Activated effector memory CD4-positive, alpha-beta T cell treated with anti-CD3 and anti-CD28 coated beads, Interleukin-2, amount 50 U/mL, for 16 hours (primary cell): ENCODE measurements around the gene NDOR1.
A peak's percentile ranks its signal among the peaks of the same experiment; 100 is the strongest.

Experiments used
- DNase-seq: peaks from one replicate; pipeline ENCODE4 v3.0.0-alpha.2; 2020

The NDOR1 gene

DNA sequence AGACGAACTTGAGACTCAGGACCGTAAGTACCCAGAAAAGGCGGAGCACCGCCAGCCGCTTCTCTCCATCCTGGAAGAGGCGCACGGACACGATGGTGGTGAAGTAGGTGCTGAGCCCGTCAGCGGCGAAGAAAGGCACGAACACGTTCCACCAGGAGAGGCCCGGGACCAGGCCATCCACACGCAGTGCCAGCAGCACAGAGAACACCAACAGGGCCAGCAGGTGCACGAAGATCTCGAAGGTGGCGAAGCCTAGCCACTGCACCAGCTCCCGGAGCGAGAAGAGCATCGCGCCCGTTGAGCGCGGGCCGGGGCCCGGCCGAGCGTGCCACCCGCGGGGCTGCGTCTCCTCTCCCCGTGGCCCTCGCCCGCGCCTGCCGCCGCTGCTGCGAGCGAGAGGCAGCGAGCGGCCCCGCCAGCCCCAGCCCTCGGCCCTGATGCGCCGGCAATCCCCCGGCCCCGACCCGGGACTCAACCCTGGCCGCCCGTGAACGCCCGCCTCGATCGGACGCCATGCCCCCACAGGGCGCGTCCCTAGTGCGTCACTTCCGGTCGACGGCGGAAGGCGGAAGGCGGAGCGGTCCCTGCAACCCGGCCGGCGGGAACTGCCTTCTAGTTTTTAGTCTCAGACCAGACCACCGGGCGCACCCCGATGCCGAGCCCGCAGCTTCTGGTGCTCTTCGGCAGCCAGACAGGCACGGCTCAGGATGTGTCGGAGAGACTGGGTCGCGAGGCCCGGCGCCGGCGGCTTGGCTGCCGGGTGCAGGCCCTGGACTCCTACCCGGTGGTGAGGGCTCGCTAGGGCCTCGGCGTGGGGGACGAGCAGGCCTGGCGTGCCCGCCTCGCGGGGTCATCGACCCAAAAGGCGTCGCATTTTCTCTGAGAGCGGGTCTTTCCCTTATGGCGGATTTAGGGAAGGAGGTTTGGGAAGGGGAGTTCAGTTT, at the start of gene NDOR1, which contains the start of gene TMEM203:
Gene NDOR1 (plus strand): TSS at position 575 of the 944 bp plus-strand sequence. CDS start 78 bp downstream, at position 653.
Gene TMEM203 (minus strand): TSS at position 523 of the 944 bp plus-strand sequence. CDS start 234 bp downstream, at position 289.
- peak; percentile 98 for DNase-seq

DNA sequence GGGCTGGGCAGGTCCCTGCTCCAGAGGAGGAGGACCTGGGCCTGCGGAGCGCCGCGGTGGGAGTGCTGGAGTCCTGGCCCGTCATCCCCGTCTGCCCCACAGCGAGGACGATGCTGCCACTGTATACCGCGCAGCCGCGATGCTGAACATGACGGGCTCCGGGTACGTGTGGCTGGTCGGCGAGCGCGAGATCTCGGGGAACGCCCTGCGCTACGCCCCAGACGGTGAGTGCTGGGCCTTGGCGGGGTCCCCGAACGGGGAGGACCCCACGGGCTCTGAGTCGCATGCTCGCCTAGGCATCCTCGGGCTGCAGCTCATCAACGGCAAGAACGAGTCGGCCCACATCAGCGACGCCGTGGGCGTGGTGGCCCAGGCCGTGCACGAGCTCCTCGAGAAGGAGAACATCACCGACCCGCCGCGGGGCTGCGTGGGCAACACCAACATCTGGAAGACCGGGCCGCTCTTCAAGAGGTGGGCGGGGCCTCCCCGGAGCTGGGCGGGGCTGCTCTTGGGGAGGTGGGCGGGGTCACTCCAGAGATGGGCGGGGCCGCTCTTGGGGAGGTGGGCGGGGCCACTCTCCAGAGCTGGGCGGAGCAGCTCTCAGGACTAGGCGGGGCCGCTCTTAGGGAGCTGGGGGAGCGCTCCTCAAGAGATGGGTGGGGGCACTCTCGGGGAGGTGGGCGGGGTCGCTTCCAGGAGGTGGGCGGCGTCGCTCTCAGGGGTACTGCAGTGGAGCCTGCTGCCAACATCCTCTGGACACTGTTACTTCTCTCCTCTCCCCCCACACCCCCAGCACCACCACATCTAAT, 48.7 kb upstream of the NDOR1 start:
- DNase-seq, result peak; percentile 88

DNA sequence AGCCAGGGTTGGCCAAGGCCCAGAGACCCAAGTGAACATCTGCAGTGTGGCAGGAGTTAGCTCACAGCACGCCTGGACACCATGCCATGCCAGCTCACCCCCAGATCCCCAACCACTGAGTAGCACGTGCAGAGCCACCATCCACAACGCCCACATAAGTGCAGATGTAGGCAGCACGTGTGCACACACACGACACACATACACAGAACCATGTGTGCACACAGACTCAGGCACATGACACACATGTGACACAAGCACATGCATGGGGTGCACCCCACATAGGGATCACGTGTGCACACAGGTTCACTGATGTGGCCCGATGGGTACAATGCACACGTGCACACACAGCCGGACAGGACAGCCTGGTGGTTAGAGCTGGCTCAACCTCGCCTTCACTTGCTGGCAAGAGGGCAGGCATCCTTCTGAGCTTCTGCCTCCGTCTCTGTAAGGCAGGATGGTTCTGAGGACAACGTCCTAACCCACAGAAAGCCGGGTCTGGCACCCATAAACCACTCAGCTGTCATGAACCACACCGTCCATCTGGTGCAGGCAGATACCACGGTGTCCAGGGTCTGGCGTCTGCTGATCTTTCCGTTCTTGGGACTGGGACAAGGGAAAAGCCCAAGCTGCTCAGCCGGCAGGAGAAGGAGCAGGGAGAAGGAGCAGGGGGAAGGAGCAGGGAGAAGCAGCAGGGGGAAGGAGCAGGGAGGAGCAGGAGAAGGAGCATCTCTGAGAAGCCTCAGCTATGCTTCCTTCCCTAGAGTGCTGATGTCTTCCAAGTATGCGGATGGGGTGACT, 47.7 kb upstream of the NDOR1 start:
- DNase-seq, result no peak

DNA sequence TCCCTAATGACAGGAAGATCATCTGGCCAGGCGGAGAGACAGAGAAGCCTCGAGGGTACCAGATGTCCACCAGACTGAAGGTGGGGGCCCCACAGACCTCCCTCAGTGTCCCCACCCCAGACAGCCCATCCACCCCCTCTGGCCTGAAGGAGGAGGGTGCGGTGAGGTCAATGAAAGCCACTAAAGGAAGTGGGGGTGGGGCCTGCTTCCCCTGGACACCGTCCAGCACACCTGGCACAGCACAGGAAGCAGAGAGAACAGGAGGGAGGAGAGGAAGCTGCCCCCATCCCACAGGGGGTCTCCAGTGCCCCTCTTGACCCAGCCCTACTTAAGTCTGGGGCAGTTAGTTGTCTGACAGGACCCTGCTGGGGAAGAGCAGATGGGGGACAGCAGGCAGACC, 46.9 kb upstream of the NDOR1 start:
- no peak for DNase-seq

DNA sequence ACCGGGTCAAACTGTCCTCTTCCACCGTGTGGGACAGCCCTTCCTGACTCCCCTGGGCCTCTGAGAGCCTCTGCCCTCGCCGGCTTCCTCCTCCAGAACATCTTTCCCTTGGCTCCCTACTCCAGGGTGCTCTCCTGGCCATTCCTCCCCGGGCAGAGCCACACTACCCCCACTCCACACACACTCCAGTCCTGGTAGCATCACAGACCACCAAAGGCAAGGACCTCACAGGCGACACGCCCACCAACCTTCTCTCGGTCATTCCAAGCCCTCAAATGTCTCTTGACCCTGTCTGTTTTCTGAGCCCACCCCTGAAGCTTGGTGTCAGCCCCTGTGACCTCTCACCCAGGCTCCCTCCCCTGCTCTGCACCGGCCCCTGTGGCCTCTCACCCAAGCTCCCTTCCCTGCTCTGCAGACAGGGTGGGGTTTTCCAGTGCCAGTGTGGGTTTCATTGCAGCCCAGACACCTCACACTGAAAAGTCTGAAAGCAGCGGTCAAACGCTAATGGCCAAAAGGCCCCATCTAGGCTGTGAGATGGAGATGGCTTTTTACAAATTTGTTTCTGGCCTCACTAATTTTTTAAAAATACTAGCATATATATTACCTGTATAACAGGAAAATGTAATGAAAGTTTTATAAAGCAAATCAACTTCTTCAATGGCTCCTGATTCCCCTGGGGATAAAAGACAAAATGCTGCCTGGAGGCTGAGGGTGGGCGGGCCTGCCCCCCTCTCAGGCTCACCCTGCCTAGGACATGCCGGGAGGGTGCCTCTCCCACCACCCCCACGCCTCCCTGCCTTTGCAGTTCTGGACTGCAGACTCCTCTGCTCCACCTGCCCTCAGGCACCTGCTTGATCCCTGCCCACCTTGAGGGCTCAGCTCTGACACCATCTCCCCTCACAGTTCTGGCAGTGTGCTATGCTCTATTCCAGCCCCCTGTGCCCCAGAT, 46.1 kb upstream of the NDOR1 start:
- DNase-seq, result no peak

DNA sequence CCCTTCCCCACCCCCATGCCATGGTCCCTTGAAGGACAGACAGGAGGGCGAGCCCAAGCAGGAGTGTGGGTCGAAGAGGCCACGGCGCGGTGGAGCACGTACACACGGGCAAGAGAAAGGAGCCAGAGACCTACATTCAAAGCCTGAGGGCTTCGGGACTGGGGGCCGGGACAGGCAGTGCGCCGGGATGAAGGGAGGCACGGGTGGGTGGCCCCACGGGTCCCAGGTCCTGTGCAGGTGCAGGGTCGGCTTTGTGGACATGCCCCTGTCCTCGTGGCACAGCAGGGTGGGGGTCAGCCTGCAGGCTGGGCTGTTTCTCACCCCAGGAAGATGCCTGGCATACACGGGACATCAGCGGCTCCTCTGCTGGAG, 45.5 kb upstream of the NDOR1 start:
- no peak for DNase-seq

DNA sequence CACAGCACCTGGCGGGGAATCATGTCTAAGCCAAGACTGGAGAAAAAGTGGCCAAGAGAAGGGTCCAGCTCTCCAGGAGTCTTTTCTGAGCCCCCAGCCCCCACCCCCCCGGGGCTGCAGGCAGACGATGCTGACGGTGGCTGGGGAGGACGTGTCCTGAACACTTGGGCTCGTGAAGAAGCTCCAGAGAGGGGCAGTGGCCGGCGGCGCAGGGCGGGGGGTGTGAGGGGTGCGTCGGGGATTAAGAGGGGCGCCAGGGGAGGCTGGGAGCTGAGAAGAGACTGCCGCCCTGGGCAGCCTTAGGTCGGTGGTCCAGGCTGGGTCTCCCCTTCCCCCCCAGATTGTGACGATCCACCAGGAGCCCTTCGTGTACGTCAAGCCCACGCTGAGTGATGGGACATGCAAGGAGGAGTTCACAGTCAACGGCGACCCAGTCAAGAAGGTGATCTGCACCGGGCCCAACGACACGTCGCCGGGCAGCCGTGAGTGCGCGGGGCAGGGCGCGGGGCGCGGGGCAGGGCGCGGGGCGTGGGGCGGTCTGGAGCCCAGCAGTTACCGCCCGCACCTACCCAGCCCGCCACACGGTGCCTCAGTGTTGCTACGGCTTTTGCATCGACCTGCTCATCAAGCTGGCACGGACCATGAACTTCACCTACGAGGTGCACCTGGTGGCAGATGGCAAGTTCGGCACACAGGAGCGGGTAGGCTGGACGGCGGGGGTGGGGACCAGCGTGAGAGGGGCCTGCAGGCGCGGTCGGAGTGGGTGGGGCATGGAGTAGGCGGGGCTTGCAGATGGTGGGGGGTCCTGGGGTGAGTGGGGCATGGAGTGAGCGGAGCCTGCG, 44.6 kb upstream of the NDOR1 start:
- no peak for DNase-seq

DNA sequence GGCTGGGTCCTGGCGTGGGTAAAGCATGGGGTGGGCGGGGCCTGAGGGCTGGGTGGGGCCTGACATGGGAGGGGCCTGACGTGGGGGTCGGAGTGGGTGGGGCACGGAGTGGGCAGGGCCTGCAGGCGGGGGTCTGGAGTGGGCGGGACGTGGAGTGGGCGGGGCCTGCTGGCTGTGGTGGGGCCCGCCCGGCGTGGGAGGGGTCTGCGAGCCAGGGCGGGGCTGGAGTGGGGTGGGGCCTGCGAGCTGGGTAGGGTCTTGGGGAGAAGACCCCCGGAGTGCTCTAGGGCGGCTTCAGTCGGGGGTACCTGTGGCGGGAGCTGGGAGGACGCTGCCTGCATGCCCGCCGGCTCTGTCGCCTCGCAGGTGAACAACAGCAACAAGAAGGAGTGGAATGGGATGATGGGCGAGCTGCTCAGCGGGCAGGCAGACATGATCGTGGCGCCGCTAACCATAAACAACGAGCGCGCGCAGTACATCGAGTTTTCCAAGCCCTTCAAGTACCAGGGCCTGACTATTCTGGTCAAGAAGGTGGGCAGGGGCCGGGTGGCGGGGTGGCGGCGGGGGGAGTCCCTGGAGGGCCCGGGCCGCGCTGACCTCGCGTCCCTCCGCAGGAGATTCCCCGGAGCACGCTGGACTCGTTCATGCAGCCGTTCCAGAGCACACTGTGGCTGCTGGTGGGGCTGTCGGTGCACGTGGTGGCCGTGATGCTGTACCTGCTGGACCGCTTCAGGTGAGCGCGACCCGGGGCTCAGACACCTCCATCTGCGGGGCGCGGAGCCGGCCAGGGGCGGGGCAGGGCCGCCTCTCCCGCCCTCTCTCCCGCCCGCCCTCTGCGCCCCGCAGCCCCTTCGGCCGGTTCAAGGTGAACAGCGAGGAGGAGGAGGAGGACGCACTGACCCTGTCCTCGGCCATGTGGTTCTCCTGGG, 43.7 kb upstream of the NDOR1 start:
- no peak for DNase-seq

DNA sequence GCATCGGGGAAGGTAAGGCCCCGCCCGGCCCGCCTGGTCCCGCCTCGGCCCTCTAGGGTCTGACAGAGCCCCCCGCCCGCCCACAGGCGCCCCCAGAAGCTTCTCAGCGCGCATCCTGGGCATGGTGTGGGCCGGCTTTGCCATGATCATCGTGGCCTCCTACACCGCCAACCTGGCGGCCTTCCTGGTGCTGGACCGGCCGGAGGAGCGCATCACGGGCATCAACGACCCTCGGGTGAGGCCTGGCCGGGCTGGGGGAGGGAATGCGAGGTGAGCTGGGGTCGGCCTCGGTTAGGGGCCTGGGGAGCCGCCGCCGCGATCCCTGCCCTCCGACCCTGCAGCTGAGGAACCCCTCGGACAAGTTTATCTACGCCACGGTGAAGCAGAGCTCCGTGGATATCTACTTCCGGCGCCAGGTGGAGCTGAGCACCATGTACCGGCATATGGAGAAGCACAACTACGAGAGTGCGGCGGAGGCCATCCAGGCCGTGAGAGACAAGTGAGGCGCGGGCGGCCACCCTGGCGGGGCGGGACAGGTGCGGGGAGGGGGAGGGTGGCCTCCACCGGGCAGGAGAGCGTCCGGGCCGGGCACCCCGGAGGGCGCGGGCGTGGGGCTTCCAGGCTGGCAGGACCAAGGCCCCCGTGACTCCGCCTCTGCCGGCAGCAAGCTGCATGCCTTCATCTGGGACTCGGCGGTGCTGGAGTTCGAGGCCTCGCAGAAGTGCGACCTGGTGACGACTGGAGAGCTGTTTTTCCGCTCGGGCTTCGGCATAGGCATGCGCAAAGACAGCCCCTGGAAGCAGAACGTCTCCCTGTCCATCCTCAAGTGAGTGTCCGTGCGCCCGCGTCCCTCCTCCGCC, 42.8 kb upstream of the NDOR1 start:
- DNase-seq, result no peak

DNA sequence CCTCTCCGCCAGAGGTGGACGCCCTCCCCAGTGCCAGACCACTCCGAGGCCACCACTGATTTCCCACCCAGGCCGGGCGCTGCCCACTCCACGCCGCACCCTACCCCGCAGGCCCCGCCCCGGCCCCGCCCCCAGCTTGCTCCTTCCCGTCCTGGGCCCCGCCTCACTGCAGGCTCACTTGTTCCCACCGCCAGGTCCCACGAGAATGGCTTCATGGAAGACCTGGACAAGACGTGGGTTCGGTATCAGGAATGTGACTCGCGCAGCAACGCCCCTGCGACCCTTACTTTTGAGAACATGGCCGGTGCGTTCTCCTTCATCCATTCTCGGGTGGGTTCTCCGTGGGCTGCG, 42.2 kb upstream of the NDOR1 start:
- DNase-seq, result no peak

DNA sequence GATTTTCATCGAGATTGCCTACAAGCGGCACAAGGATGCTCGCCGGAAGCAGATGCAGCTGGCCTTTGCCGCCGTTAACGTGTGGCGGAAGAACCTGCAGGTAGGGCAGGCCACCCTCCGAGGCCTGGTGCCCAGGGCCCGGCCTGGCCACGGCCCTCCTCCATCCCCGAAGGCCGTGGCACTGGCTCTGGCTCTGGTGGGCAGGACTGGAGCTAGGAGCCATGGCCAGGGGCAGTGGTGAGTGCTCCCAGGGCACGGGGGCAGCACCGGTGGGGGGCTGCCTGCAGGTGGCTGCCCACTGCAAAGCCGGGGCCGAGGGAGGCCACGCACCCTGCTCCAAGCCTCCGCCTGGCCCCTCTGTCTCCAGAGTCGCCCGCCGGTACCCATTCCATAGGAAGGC, 41.7 kb upstream of the NDOR1 start:
- no peak for DNase-seq

DNA sequence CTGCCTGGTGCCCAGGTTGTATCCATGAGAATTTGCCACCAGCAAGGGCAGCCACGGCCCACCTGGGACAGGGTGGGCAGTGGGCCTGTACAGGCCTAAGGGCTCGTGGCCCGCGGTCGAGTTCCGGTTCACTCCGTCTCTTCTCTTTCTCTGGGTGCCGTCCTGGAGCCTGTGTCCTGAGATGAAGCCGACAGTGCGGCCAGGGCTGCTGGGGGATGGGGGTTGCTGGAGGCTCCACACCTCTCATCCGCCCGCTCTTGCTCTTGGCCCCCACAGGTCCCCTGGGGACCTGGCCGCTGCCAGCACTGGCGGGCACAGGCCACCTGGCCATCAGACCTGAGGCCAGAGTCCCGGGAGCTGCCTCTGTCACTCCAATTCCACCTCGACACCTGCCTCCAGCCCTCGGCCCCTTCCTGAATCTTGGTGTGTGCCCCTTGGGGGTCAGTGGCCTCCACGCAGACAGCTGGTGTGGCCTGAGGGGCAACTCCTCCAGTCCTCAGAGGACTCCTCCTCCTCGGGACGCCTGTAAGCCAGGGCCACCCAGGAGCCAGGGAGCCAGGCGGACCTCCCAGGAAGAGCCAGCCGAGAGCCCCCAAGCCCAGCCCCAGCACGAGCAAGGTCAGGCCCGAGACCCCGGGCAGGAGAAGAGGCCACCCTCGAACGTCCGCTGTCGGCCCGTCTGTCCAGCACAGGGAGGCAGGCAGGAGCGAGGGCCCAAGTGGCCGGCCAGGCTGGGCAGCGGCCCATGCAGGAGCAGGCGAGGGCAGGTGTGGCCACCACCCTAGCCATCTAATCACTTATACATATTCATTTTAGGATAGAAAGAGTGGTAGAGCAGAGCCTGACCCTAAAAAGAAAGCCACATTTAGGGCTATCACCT, 40.9 kb upstream of the NDOR1 start:
- DNase-seq, result no peak

DNA sequence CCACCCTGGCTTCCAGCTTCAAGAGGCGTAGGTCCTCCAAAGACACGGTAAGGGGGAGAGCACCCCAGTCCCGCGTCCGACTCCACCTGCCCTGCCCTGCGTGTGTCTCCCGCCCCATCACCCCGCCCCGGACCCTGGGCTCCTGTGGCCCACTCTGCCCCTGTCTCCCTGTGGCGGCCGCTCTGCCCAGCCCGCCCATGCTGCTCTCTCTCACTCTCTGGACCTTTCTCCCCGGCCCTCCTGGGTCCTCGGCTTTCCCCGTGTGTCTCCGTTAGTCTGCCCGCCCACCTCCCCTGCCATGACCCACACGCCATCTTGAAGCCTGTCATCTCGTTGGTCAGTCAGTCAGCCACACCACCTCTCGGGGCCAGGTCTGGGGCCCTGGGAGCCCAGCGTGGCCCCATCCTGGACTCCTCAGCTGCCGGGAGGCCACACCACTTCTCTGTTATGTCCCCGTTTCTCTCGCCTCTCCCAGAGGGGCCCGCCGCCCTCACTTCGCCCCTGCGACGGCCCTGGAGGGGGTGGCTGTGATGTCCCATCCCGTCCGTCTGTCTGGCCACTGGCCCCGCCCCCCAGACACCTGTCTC, 40.2 kb upstream of the NDOR1 start:
- no peak for DNase-seq

DNA sequence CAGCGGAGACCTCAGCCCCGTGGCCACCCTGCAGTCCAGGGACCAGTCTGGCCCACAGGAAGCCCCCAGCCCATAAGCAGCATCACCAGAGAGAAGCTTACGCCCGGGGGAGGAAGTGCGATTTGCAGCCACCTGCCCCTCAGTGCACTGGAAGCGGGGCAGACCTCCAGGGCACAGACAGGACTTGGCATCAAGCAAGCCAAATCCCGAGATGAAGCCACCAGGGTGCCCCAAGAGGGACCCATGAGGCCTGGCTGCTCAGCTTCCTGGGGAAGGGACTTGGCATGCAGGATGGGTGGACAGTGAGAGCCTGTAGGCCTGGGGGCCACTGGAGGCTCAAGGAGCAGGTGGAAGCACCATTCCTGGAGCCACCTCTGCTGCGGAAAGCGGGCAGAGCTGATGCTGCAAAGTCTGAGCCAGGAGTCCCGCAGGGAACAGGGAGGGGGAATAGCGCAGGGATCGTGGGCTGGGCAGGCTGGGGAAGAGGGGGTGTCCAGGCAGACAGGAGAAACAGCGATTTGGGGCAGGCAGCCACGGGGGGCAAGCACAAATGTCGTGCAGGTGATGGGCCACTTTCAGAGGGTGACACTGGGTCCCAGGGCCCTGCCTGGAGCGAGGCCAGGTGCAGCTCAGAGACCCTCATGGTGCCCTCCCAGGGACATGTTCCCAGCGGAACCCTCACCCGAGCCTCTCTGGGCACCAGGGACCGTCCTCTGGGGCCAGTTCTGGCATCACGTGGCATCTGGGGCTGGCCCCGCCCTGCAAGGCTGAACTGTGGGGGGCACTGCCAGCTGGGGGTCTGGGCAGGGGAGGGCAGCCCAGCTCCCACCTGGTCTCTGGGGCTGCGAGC, 38.9 kb upstream of the NDOR1 start:
- no peak for DNase-seq

DNA sequence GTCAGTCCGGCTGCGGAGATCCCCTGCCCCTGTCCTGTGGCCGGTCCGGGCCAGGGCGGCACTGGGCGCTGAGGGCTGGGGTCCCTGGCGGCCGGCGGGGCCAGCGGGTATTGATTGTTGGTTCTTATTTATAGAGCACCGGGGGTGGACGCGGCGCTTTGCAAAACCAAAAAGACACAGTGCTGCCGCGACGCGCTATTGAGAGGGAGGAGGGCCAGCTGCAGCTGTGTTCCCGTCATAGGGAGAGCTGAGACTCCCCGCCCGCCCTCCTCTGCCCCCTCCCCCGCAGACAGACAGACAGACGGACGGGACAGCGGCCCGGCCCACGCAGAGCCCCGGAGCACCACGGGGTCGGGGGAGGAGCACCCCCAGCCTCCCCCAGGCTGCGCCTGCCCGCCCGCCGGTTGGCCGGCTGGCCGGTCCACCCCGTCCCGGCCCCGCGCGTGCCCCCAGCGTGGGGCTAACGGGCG, 38.2 kb upstream of the NDOR1 start:
- DNase-seq, result no peak
